HUES48 (cell line): ENCODE data around the gene CAMK2A.

ENCODE experiments used
- H3K27ac ChIP-seq: one replicate; pipeline ENCODE4 v1.7.0; 2013; ENCODE audit warnings: low read depth, low read length, inconsistent platforms
- H3K27me3 ChIP-seq: 2 replicates; pipeline ENCODE4 v1.6.1; 2013; ENCODE audit warnings: mild to moderate bottlenecking, low read length; ENCODE audit not compliant: control insufficient read depth, insufficient read depth
- H3K36me3 ChIP-seq: 2 replicates; pipeline ENCODE4 v1.6.1; 2013; ENCODE audit warnings: low read length; ENCODE audit not compliant: control insufficient read depth, insufficient read depth
- H3K4me1 ChIP-seq: 2 replicates; pipeline ENCODE4 v1.6.1; 2013; ENCODE audit warnings: mild to moderate bottlenecking, low read length; ENCODE audit not compliant: control insufficient read depth, insufficient read depth
- H3K4me3 ChIP-seq: 2 replicates; pipeline ENCODE4 v1.5.1; 2013; ENCODE audit warnings: mild to moderate bottlenecking, low read depth, low read length
- H3K9ac ChIP-seq: 2 replicates; pipeline ENCODE4 v1.6.1; 2013; ENCODE audit warnings: mild to moderate bottlenecking, low read depth, low read length, moderate library complexity
- H3K9me3 ChIP-seq: 2 replicates; pipeline ENCODE4 v1.6.1; 2013; ENCODE audit warnings: low read length; ENCODE audit not compliant: control insufficient read depth, insufficient read depth

Gene CAMK2A

DNA sequence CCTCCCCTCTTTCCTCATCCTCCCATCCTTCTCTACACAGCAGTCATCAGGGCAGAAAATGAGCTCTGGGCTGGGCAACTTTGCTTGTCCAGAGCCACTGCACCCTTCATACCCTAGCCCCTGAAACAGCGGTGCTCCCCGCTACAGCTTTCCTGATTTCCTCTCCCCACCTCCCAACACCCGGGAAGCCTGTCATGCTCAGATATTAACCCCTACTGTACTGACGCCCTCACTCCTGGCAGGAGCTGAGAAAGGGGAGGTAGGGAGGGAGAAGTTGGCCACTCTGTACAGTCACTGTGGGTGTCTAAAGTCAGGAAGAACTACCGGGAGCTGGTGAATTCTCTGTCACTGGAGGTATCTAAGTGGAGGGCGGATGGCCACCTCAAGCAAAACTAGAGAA is 782 bp downstream of the CAMK2A start:
- Histone ChIP-seq H3K9me3 (no peaks in the 10 kb centered on the region), H3K36me3 (no peaks in the 10 kb centered on the region), H3K4me1 (no peaks in the 10 kb centered on the region), H3K4me3 (no peak overlapping the region), H3K27me3 (no peaks in the 10 kb centered on the region), H3K27ac (no peak overlapping the region), H3K9ac (no peak overlapping the region)

DNA sequence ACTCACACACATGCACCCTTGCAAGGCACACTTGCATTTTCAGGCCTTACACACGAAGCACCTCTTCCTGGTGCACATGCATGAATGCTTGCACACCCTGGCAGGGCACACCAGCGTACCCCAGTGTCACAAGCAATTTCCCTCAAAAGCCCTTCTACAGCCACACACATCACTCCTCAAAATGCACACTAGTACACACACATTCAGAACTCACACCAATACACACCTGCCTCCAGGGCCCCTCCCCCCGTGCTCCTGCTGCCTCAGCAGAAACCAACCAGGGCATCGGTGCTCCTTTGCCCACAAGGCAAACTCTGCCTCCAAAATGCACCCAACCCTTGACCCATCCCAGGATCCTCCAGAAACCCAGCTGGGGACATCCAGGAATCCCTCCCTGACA is 1.2 kb downstream of the CAMK2A start:
- H3K36me3 ChIP-seq = no peaks in the 10 kb centered on the region
- no peaks in the 10 kb centered on the region for H3K4me1 ChIP-seq
- H3K27ac ChIP-seq = no peak overlapping the region
- H3K9me3 ChIP-seq = no peaks in the 10 kb centered on the region
- H3K9ac ChIP-seq = no peak overlapping the region
- H3K4me3 ChIP-seq = no peak overlapping the region
- H3K27me3 ChIP-seq = no peaks in the 10 kb centered on the region

DNA sequence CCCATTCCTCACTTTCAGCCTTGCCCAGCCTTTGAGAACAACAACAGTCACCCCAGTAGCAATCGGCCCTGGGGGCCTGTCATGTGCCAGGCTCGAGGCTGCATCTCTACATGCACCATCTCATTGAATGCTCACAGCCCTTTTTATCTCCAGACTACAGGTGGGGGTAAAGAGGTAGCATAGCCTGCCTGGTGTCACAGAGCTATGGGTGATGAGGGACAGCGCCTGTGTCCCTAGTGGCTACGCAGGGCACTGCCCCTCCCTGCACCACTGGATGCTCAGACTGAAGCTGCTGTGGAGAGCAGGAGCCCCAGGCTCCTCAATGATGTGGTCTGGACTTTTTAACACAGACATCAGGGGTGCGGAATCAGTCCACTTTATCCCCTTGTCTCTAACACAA is 2.8 kb downstream of the CAMK2A start:
- no peaks in the 10 kb centered on the region for H3K27me3 ChIP-seq

GRCh38 chr5:150285114-150285513 is 4.5 kb downstream of the CAMK2A start:
- H3K27me3 ChIP-seq = no peaks in the 10 kb centered on the region
- no peak overlapping the region for H3K4me3 ChIP-seq
- no peak overlapping the region for H3K27ac ChIP-seq
- no peaks in the 10 kb centered on the region for H3K36me3 ChIP-seq
- no peaks in the 10 kb centered on the region for H3K9me3 ChIP-seq
- no peaks in the 10 kb centered on the region for H3K4me1 ChIP-seq
- H3K9ac ChIP-seq = no peak overlapping the region

More for the DNA sequence above, 2.8 kb downstream of the CAMK2A start:
- Histone ChIP-seq H3K4me1 (no peaks in the 10 kb centered on the region), H3K27ac (no peak overlapping the region), H3K9ac (no peak overlapping the region), H3K9me3 (no peaks in the 10 kb centered on the region), H3K36me3 (no peaks in the 10 kb centered on the region), H3K4me3 (no peak overlapping the region)

DNA sequence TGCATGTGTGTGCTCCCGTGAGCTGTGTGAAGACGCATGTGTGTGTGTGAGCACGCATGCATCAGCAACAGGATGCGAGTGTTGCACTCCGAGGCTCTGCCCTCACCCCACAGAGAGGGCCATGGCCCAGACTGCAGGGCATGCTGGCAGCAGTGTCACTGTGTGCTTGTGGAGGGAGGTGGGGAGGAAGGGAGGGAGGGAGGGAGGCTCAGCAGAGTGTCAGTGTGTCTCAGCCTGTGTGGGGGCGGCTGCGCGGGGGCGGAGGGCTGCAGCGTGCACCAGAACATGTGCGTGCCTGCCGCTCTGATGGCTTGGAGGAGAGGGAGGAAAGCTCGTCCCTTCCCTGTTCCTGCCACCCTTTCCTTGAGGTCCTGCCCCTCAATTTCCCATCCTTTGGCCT is 5.3 kb downstream of the CAMK2A start:
- H3K4me3 ChIP-seq = no peak overlapping the region

GRCh38 chr5:150283904-150284303 is 5.7 kb downstream of the CAMK2A start:
- Histone ChIP-seq H3K9me3 (no peaks in the 10 kb centered on the region), H3K36me3 (no peaks in the 10 kb centered on the region), H3K27ac (no peak overlapping the region), H3K4me3 (no peak overlapping the region), H3K27me3 (no peaks in the 10 kb centered on the region), H3K9ac (no peak overlapping the region), H3K4me1 (no peaks in the 10 kb centered on the region)

More for the DNA sequence above, 5.3 kb downstream of the CAMK2A start:
- H3K27me3 ChIP-seq = no peaks in the 10 kb centered on the region
- H3K36me3 ChIP-seq = no peaks in the 10 kb centered on the region
- H3K9me3 ChIP-seq = no peaks in the 10 kb centered on the region
- H3K9ac ChIP-seq = no peak overlapping the region
- H3K27ac ChIP-seq = no peak overlapping the region
- H3K4me1 ChIP-seq = no peaks in the 10 kb centered on the region

DNA sequence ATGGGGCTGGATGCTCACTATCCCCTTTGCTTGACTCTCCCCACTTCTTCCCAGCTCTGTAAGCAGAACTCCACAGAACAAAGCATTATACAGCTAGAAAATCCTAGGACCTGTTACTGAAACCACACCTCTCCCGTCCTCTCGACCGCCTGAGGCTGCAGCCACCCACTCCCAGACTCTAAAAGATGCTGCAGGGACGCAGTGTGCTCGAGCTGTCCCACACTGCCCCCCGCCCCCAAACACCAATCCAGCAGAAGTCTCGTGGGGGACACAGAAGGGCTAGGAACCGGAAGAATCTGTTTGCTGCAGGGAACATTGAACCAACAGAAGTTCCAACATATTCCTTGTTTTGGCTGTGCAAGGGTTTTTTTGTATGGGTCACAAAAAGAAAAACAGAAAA is 7.6 kb downstream of the CAMK2A start:
- H3K27me3 ChIP-seq = no peaks in the 10 kb centered on the region
- H3K27ac ChIP-seq = no peak overlapping the region
- H3K4me3 ChIP-seq = no peak overlapping the region
- no peaks in the 10 kb centered on the region for H3K36me3 ChIP-seq
- H3K9ac ChIP-seq = no peak overlapping the region
- H3K9me3 ChIP-seq = no peaks in the 10 kb centered on the region
- no peaks in the 10 kb centered on the region for H3K4me1 ChIP-seq

GRCh38 chr5:150279330-150280020 is 10.1 kb downstream of the CAMK2A start:
- Histone ChIP-seq H3K9me3 (no peaks in the 10 kb centered on the region), H3K27me3 (no peaks in the 10 kb centered on the region), H3K9ac (no peak overlapping the region), H3K36me3 (no peaks in the 10 kb centered on the region), H3K27ac (no peak overlapping the region), H3K4me1 (no peaks in the 10 kb centered on the region), H3K4me3 (no peak overlapping the region)

DNA sequence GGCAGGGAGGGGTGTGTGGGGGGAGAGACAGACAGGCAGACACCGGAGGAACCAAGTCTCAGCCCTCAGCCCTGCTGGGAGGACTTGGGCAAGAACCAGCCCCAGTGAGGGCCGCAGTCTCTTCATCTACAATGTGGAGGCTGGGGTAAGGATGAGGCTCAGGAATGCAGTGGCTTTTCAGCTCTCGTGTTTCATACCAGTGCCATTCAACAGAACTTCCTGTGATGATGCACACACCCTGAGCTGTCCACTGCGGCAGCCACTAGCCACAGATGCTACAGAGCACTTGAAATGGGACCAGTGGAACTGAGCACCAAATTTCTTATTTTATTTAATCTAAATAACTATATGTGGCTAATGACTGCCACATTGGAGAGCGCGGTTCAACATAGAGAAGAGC is 10.7 kb downstream of the CAMK2A start:
- no peaks in the 10 kb centered on the region for H3K36me3 ChIP-seq
- H3K4me3 ChIP-seq = no peak overlapping the region
- H3K9ac ChIP-seq = no peak overlapping the region
- H3K27me3 ChIP-seq = no peaks in the 10 kb centered on the region
- no peak overlapping the region for H3K27ac ChIP-seq
- H3K4me1 ChIP-seq = no peaks in the 10 kb centered on the region
- H3K9me3 ChIP-seq = no peaks in the 10 kb centered on the region

DNA sequence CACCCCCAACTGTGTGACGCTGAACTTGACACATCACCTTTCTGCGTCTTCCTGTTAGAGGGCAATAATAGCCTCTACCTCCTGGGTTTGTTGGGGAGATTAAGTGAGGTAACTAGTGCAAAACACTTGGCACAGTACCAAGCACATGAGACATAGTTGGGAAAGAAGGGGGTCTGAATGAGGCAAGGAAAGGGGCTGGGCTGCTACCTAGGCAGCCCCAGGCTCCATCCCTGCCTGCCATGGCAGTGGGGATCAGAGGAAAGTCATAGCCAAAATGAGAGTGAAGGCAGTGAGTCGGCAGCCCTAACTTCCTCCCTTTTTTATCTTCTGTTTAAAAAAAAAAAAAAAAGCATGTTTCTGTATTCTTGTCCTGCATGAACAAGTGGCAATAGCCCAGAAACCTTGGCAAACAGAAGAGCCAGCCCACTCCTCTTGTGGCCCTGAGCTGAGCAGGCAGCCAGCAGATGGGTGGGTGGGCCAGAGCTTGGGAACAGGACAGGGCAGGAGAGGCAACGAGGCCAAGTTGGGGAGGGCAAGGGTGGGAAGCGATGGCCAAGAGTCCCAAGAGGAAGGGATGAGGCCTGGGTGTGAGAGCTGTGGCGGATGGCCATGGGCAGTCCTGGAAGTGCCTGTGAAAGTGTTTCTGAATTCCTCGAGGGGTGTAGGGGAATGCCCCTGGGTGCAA is 11.4 kb downstream of the CAMK2A start:
- Histone ChIP-seq H3K4me3 (no peak overlapping the region), H3K4me1 (no peaks in the 10 kb centered on the region), H3K27me3 (no peaks in the 10 kb centered on the region), H3K9ac (no peak overlapping the region), H3K9me3 (no peaks in the 10 kb centered on the region), H3K36me3 (no peaks in the 10 kb centered on the region), H3K27ac (no peak overlapping the region)

- H3K4me3 ChIP-seq = no peak overlapping the region
- no peaks in the 10 kb centered on the region for H3K27me3 ChIP-seq
- H3K27ac ChIP-seq = no peak overlapping the region
- H3K36me3 ChIP-seq = no peaks in the 10 kb centered on the region
- H3K4me1 ChIP-seq = no peaks in the 10 kb centered on the region
- H3K9me3 ChIP-seq = no peaks in the 10 kb centered on the region
- no peak overlapping the region for H3K9ac ChIP-seq
Measured at GRCh38 chr5:150277043-150277442, 12.5 kb downstream of the CAMK2A start.
